NCI-H2171 treated with DMSO at 0.1 percent for 48 hours (cell line): ENCODE measurements around the gene SMIM35.
"Not testable (repeated sequence)": the region's sequence is repeated elsewhere in the genome, so short reads cannot be mapped to it uniquely, and the experiment has no call there.

Source experiments
- DNase-seq: peaks from one replicate; lab custom pipeline; 2025; lab: John Stamatoyannopoulos, UW

The SMIM35 gene

DNA sequence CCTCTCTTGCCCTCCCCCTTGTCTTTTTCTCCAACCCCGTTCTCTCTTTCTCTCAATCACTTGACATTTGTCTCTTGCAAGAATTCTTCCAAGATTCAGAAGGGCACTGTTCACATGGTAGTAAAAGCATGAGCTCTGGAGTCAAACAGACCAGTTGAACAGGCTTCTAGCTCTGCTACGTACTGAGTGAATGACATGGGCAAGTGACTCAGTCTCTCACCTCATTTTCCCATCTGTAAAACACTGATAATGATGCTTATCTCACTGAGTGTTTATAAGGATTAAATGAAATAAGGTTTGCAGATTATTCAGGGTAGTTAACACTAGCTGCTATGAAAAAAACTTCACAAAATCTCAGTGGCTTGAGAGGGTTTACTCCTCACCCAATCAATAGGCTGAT is 106.5 kb downstream of the SMIM35 start:
- DNase-seq: no peak

DNA sequence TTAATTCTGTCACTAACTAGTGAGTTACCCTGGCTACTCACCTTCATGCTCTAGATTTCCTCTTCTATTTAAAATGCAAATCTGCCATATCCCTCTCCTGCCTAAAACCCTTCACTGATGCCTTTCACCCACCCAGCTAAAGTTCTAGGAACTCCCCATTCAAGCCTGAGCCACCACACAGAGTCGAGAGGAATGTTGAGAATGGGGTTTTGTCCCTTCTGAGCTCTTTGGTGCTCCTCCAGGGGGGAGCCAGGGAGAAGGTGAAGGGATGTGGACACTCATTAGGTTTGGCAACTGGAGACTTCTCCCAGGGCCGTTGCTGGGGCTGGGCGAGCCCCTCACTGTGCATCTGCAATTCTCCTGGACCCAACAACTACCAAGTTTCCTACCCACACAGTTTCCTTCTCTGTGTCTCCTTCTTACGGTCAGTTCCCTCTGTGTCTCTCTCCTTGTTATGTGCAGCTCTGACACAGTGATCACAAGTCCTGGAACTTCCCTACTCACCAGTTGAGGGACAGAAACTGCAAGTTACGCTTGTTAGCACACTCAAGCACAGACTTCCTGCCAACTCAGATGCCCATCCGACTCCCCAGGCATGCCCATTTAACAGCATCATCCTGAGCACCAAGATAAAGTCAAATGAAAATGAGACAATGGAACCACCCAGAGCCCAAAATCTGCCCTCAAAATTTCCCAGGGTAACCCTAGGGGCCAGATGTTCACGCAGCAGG is 107.1 kb downstream of the SMIM35 start:
- no peak for DNase-seq

- no peak for DNase-seq
Observed at GRCh38 chr11:117978991-117979390, 107.8 kb downstream of the SMIM35 start.

GRCh38 chr11:117978291-117978910 is 108.4 kb downstream of the SMIM35 start:
- not testable (repeated sequence) for DNase-seq

DNA sequence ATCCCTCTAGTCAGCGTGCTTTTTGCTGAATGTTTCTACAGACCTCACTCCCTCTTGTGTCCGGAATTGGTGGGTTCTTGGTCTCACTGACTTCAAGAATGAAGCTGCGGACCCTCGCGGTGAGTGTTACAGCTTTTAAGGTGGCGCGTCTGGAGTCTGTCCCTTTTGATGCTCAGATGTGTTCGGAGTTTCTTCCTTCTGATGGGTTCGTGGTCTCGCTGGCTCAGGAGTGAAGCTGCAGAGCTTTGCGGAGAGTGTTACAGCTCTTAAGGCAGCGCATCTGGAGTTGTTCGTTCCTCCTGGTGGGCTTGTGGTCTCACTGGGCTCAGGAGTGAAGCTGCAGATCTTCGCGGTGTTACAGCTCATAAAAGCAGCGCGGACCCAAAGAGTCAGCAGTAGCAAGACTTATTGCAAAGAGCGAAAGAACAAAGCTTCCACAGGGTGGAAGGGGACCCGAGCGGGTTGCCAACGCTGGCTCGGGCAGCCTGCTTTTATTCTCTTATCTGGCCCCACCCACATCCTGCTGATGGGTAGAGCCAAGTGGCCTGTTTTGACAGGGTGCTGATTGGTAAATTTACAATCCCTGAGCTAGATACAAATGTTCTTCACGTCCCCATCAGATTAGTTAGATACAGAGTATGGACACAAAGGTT is 109.0 kb downstream of the SMIM35 start:
- DNase-seq: not testable (repeated sequence)

DNA sequence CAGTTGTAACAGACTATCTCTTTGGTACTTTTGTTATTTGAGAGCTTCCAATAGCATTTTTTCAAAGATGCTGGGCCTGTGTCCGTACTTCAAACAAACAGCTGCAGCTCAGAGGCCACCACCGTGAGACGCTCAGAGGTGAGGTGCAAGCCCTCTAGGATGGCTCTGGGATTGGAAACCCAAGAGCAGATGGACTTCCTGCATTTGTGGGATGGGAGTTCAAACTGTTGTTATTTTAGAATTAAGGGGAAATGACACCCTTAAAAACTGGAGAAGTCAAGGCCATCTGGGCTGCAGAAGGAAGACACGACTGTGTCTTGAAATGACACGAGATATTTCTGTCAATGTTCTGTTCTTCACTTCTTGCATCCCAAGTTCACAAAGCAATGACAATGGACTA is 109.7 kb downstream of the SMIM35 start:
- DNase-seq: no peak

GRCh38 chr11:117976445-117976844 is 110.3 kb downstream of the SMIM35 start:
- no peak for DNase-seq

- no peak for DNase-seq
Observed at GRCh38 chr11:117973503-117973860, 113.3 kb downstream of the SMIM35 start.

DNA sequence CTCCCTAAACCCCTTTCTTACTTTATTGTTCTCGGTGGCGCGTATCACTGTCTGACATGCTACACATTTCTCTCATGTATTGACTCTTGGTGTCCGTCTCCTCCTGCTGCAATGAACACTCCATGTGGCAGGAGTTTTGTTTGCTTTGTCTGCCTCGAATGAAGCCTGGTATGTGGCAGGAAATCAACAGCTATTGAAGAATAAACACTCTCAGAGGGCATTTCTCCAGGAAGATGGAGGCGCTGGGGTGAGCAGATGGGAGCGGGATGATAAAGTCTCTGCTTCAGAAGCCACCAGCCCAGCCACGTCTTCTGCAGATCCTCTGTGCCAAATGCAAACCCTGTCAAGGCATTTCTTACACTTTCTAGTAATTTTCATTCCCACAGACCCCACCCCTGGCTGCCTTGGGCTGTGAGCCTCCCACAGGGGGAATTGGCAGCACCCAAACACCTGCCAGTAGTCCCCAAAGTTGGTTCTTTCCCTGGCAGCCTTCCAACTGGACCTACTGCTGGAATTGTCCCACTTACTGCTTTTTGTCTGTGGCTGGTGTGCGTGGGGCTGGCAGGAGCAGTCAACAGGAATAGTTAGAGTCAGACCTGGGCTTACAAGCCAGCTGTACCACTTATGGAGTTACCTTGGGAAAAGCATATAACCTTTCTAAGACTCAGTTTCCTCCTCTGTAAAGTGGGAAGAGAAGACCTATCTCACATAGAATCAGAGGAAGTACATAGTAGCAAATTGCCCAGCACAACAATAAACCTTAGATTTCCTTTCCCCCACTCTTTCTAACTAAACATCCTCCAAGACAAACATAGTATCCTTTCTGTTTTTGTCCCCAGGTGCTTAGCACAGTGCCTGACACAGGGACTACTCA is 113.9 kb downstream of the SMIM35 start:
- DNase-seq: peak; percentile 9

- DNase-seq: no peak
Observed at GRCh38 chr11:117972044-117972443, 114.7 kb downstream of the SMIM35 start.

- DNase-seq: no peak
Observed at GRCh38 chr11:117970400-117971024, 116.3 kb downstream of the SMIM35 start.

GRCh38 chr11:117969160-117969991 is 117.4 kb downstream of the SMIM35 start:
- no peak for DNase-seq

- DNase-seq: no peak
Observed at GRCh38 chr11:117966908-117967307, 119.9 kb downstream of the SMIM35 start.

- no peak for DNase-seq
Observed at GRCh38 chr11:117962826-117963225, 123.9 kb downstream of the SMIM35 start.

DNA sequence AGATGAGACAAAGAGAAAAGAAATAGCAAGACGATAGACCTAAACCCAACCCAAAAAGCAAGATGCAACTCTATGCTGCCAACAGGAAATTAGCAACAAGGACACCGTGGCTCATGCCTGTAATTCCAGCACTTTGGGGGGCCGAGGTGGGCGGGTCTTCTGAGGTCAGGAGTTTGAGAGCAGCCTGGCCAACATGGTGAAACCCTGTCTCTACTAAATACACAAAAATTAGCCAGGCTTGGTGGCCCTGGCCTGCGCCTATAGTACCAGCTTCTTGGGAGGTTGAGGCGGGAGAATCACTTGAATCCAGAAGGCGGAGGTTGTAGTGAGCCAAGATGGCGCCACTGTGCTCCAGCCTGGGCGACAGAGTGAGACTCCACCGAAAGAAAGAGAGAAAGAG is 124.9 kb downstream of the SMIM35 start:
- DNase-seq: no peak

DNA sequence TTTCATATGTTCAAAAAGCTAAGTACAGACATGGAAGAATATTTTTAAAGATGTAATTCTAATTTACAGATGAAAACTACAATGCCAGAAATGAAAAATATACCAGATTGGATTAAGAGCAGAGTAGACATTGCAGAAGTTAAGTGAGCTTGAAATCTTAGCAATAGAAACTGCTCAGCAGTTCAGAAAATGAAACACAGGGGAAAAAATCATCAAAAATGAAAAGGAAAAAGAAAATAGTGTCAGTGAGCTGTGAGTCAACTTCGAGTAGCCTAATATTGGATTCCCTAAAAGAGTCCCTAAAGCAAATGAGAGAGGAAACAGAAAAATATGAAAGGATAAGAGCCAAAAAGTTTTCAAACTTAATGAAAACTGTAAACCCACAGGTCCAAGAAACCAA is 126.4 kb downstream of the SMIM35 start:
- DNase-seq: no peak

DNA sequence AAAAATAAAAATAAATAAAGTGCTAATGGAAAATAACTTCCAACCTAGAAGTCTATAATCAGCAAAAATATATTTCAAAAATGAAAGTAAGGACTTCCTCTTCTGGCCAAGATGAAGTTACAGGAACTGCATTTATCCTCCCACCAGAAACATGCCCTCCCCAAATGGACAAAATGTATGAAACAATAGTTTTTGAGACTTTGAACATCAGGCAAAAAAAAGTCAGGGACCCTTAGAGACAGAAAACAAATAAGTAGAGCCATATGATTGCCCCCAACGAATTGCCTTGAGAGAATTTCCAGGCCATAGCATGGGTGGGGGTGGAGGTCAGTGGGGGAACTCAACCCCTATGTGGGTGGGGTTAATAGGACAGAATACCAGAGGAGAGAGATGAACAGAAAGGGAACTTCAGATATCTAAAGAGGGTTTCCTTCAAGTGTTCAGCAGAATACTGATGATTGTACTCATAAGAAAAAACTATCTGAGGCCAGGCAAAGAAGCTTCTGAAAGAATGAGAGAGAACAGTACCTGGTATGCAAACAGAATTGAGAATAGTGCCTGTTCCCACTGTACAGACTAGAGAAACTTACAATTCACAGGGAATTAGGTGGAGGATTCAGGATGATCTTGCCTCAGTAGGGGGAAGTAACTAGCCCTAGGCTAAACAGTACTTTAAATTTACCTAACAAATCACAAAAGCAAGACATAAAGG is 127.2 kb downstream of the SMIM35 start:
- no peak for DNase-seq

DNA sequence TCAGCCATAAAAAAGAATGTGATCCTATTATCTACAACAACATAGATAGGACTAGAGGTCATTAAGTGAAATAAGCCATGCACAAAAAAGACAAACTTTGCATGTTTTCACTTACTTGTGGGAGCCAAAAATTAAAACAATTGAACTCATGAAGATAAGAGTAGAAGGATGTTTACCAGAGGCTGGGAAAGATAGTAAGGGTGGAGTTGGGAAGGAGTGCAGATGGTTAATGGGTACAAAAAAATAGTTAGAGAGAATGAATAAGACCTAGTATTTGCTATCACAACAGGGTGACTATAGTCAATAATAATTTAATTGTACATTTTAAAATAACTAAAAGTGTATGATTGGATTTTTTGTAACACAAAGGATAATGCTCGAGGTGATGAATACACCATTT is 127.8 kb downstream of the SMIM35 start:
- no peak for DNase-seq
